ENCODE data around the gene CHMP4A. TPM values are rescaled to one million over a fixed set of nuclear protein-coding genes. Genes with fewer than 3 reads are reported as not detected.

The CHMP4A gene
- total and polyA plus RNA-seq, 9 of the 15 experiments (the other 6 are each of a cell fraction or from before 2014, with no cell fraction given) = 28.8 to 104 (median 52.7) TPM

DNA sequence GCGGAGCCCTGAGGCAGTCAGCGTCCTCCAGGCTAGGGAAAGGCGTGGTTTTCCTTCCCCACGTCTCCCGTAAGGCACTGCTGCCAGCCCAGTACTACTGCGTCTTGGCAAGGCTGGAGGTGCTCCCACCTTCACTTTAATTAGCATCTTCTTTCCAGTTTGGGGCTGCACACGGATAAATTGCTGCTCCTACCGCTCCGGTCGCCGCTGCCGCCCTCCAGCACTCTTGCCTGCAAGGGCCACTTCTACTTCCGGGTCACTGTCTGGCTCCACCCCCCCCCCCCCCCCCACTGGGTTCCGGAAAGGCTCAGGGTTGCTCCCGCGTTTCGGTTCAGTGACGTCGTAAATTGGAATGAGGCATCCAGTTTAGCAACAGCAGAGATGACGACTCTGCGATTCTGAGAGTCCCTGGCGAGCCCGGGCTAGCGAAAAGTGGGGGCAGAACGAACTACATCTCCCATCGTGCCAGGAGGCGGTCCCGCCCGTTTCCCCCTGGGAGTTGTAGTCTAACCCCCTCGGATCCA, 18.9 kb upstream of the CHMP4A start, which contains the start of gene NEDD8 (continued):
- no peak for TF ChIP-seq AFF4 (CRISPR knock-in tag; IDR thresholded peaks at IDR 0.05)
- TF ChIP-seq TRIM25 (IDR thresholded peaks at IDR 0.05; ENCODE audit: borderline replicate concordance) = no peak
- no peak for TF ChIP-seq ZNF165 (CRISPR knock-in tag; IDR thresholded peaks at IDR 0.05; ENCODE audit: borderline replicate concordance)
- TF ChIP-seq ZNF133 (CRISPR knock-in tag; IDR thresholded peaks at IDR 0.05) = no peak
- no peak for TF ChIP-seq ZBTB7A (IDR thresholded peaks at IDR 0.05; ENCODE audit: borderline replicate concordance, control insufficient read depth, low read depth, low read length)
- 0 out of 2 replicates have a peak, but pooled peaks have one; percentile 15 for TF ChIP-seq ETV1 (tag; conservative IDR thresholded peaks at IDR 0.05; ENCODE audit: low read depth)
- no peak for TF ChIP-seq REST (IDR thresholded peaks at IDR 0.05; ENCODE audit: borderline replicate concordance)
- no peak for TF ChIP-seq REST (CRISPR knock-in tag; IDR thresholded peaks at IDR 0.05; ENCODE audit: low read depth)
- TF ChIP-seq, protein P1, sequence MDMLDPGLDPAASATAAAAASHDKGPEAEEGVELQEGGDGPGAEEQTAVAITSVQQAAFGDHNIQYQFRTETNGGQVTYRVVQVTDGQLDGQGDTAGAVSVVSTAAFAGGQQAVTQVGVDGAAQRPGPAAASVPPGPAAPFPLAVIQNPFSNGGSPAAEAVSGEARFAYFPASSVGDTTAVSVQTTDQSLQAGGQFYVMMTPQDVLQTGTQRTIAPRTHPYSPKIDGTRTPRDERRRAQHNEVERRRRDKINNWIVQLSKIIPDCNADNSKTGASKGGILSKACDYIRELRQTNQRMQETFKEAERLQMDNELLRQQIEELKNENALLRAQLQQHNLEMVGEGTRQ (CRISPR knock-in tag; IDR thresholded peaks at IDR 0.05) = no peak
- TF ChIP-seq ZBTB1 (CRISPR knock-in tag; IDR thresholded peaks at IDR 0.05; ENCODE audit: borderline replicate concordance, low read depth) = no peak
- TF ChIP-seq ZC3H4 (CRISPR knock-in tag; IDR thresholded peaks at IDR 0.05; ENCODE audit: borderline replicate concordance) = no peak
- TF ChIP-seq NFE2 (IDR thresholded peaks at IDR 0.05; ENCODE audit: low read depth) = no peak
- no peak for TF ChIP-seq ZNF707 (CRISPR knock-in tag; conservative IDR thresholded peaks at IDR 0.05)
- no peak for TF ChIP-seq SMAD3 (CRISPR knock-in tag; conservative IDR thresholded peaks at IDR 0.05)

All from K562 (cell line).